ENCODE measurements around the gene MND1. TPM values are rescaled to one million over a fixed set of nuclear protein-coding genes. Genes with fewer than 3 reads are reported as not detected.
"Not testable (repeated sequence)": the region's sequence is repeated elsewhere in the genome, so short reads cannot be mapped to it uniquely, and the experiment has no call there.

Gene MND1
- total RNA-seq, 2 donors from 2014 or later, result 27.9 to 31.1 TPM

- ATAC-seq (no peak), DNase-seq (ENCODE audit: low spot score in 2 of 2) (no peak)
- H3K36me3 Mint-ChIP-seq, result no peaks in the 10 kb centered on the region
- no peaks in the 10 kb centered on the region for H3K9me3 Mint-ChIP-seq
- no peak overlapping the region for H3K27ac Mint-ChIP-seq
These were observed 102.9 kb downstream of the MND1 start for GRCh38 chr4:153447175-153447905.

GRCh38 chr4:153448003-153448731 lies 103.7 kb downstream of the MND1 start:
- no peak for ATAC-seq
- Mint-ChIP-seq H3K9me3 (no peaks in the 10 kb centered on the region), H3K27ac (no peak overlapping the region), H3K36me3 (no peaks in the 10 kb centered on the region)
- no peak for DNase-seq (ENCODE audit: low spot score in 2 of 2)

- H3K9me3 Mint-ChIP-seq, result no peaks in the 10 kb centered on the region
- ATAC-seq, result no peak
- peak overlapping the region; percentile 45 to 77 for H3K27ac Mint-ChIP-seq
- no peak for DNase-seq (ENCODE audit: low spot score in 2 of 2)
- H3K36me3 Mint-ChIP-seq, result no peaks in the 10 kb centered on the region
These were observed 104.8 kb downstream of the MND1 start for GRCh38 chr4:153449338-153449737.

GRCh38 chr4:153450544-153450917 lies 106.0 kb downstream of the MND1 start:
- Mint-ChIP-seq H3K27ac (peak overlapping the region; percentile 45 to 77), H3K36me3 (no peaks in the 10 kb centered on the region), H3K9me3 (no peaks in the 10 kb centered on the region)
- peak; percentile 71 to 87 for ATAC-seq
- no peak for DNase-seq (ENCODE audit: low spot score in 2 of 2)

GRCh38 chr4:153451145-153451544 lies 106.7 kb downstream of the MND1 start:
- not testable (repeated sequence) for H3K27ac Mint-ChIP-seq; ATAC-seq; H3K9me3 Mint-ChIP-seq; DNase-seq (ENCODE audit: low spot score in 2 of 2); H3K36me3 Mint-ChIP-seq

GRCh38 chr4:153451911-153452657 lies 107.6 kb downstream of the MND1 start:
- ATAC-seq (no peak), DNase-seq (ENCODE audit: low spot score in 2 of 2) (no peak)
- Mint-ChIP-seq H3K36me3 (no peaks in the 10 kb centered on the region), H3K9me3 (no peaks in the 10 kb centered on the region), H3K27ac (no peak overlapping the region)

- no peak for ATAC-seq
- Mint-ChIP-seq H3K36me3 (no peaks in the 10 kb centered on the region), H3K9me3 (no peaks in the 10 kb centered on the region), H3K27ac (peak overlapping the region in 1 of 2 donors; percentile 36)
- no peak for DNase-seq (ENCODE audit: low spot score in 2 of 2)
These were observed 108.3 kb downstream of the MND1 start for GRCh38 chr4:153452658-153453378.

- H3K36me3 Mint-ChIP-seq, result no peaks in the 10 kb centered on the region
- no peak for DNase-seq (ENCODE audit: low spot score in 2 of 2)
- H3K9me3 Mint-ChIP-seq, result no peaks in the 10 kb centered on the region
- ATAC-seq, result no peak
- H3K27ac Mint-ChIP-seq, result peak overlapping the region in 1 of 2 donors; percentile 36
These were observed 108.9 kb downstream of the MND1 start for GRCh38 chr4:153453402-153453801.

- Mint-ChIP-seq H3K9me3 (peaks cover 0 to 8% of the 10 kb centered on the region in 2 donors), H3K36me3 (no peaks in the 10 kb centered on the region), H3K27ac (no peak overlapping the region)
- DNase-seq (ENCODE audit: low spot score in 2 of 2) (no peak), ATAC-seq (no peak)
These were observed 114.5 kb downstream of the MND1 start for GRCh38 chr4:153458969-153459368.

GRCh38 chr4:153461549-153461948 lies 117.1 kb downstream of the MND1 start:
- not testable (repeated sequence) for H3K9me3 Mint-ChIP-seq; ATAC-seq; H3K36me3 Mint-ChIP-seq; H3K27ac Mint-ChIP-seq; DNase-seq (ENCODE audit: low spot score in 2 of 2)

- ATAC-seq (no peak), DNase-seq (ENCODE audit: low spot score in 2 of 2) (no peak)
- peaks cover 14% of the 10 kb centered on the region in 2 donors for H3K36me3 Mint-ChIP-seq
- H3K27ac Mint-ChIP-seq, result no peak overlapping the region
- H3K9me3 Mint-ChIP-seq, result peaks cover 0 to 2% of the 10 kb centered on the region in 2 donors
These were observed 119.6 kb downstream of the MND1 start for GRCh38 chr4:153464068-153464467.

Other genes with a start within 250 kb of the MND1 start
- gene TRIM2, start 140.2 kb upstream of the MND1 start, total RNA-seq, result 1 to 10 TPM in 1 of 2 donors, under 1 TPM in 1; 0.32 to 4.4 TPM
- gene TMEM131L, start 121.7 kb downstream of the MND1 start, total RNA-seq, result 10 to 100 TPM; 44.8 to 47.7 TPM